Body of pancreas (tissue), 4 donors: ENCODE measurements around the gene CRELD2. TPM values are rescaled to one million over a fixed set of nuclear protein-coding genes. Genes with fewer than 3 reads are reported as not detected.

Experiments
- ATAC-seq: fragments of 150-250 bp; one replicate; pipeline ENCODE4 v1.9.1; 2016
- DNase-seq, 4 donors: peaks; one replicate each; pipeline ENCODE4 v3.0.0-alpha.2; 2019
- H3K27ac ChIP-seq, 4 donors: fragments of 200-600 bp; sonication (generic); 1 replicate in 3 of 4; 2 replicates in 1 of 4; pipeline versions ENCODE4 v1.5.1 to v1.6.1; 2016 to 2019; ENCODE audit warnings: mild to moderate bottlenecking in 1 of 4, mixed read lengths in 1 of 4, moderate library complexity in 1 of 4
- H3K27me3 ChIP-seq, 2 donors: fragments of 200-600 bp; sonication (generic); one replicate each; pipeline ENCODE4 v1.6.0; 2016; ENCODE audit warnings: mild to moderate bottlenecking in 1 of 2
- H3K36me3 ChIP-seq, 2 donors: fragments of 200-600 bp; sonication (generic); replicated peaks in 1 of 2; 2 replicates each; pipeline ENCODE4 v1.5.1; 2016; ENCODE audit warnings: low read depth in 2 of 2; ENCODE audit not compliant: insufficient read depth in 1 of 2
- H3K4me1 ChIP-seq: fragments of 200-600 bp; sonication (generic); one replicate; pipeline ENCODE4 v1.6.0; 2016
- H3K4me3 ChIP-seq, 2 donors: fragments of 200-600 bp; sonication (generic); 1 replicate in 1 of 2; 2 replicates in 1 of 2; pipeline ENCODE4 v1.5.1; 2016 to 2019
- H3K9me3 ChIP-seq, 3 donors: fragments of 200-600 bp; sonication (generic); 1 replicate in 2 of 3; 2 replicates in 1 of 3; pipeline ENCODE4 v1.5.1; 2016
- CTCF ChIP-seq, 7 experiments: fragments of 450-650 bp in 4 of 7; fragments of 200-600 bp in 3 of 7; sonication (generic) in 3 of 7; IDR thresholded peaks; one replicate each; pipeline ENCODE4 v1.5.1; 2016 to 2019; ENCODE audit warnings: antibody characterized with exemption in 7 of 7
- POLR2A ChIP-seq, 3 donors: fragments of 450-650 bp; IDR thresholded peaks; one replicate each; pipeline ENCODE4 v1.6.1; 2016; ENCODE audit warnings: antibody characterized with exemption in 3 of 3, mild to moderate bottlenecking in 2 of 3
- WGBS, 2 donors: methylation state at CpG; one replicate each; pipeline ENCODE4 v1.1.5; 2017; 5-methylcytosine and 5-hydroxymethylcytosine counted together
- intact Hi-C: fragments of 100-400 bp; cut with DNase I; formaldehyde crosslinking; loops from one replicate; pipeline ENCODE4 v1.15.1; 2023
- total RNA-seq, 2 donors: library from RNA; depleted of rRNA; stranded (reverse); fragments of >200 nt; gene quantifications; one replicate each; pipeline ENCODE4 v1.1.0, GENCODE V29; 2016

Gene CRELD2
- total RNA-seq, 2 donors from 2014 or later = 73.9 to 201 TPM

DNA sequence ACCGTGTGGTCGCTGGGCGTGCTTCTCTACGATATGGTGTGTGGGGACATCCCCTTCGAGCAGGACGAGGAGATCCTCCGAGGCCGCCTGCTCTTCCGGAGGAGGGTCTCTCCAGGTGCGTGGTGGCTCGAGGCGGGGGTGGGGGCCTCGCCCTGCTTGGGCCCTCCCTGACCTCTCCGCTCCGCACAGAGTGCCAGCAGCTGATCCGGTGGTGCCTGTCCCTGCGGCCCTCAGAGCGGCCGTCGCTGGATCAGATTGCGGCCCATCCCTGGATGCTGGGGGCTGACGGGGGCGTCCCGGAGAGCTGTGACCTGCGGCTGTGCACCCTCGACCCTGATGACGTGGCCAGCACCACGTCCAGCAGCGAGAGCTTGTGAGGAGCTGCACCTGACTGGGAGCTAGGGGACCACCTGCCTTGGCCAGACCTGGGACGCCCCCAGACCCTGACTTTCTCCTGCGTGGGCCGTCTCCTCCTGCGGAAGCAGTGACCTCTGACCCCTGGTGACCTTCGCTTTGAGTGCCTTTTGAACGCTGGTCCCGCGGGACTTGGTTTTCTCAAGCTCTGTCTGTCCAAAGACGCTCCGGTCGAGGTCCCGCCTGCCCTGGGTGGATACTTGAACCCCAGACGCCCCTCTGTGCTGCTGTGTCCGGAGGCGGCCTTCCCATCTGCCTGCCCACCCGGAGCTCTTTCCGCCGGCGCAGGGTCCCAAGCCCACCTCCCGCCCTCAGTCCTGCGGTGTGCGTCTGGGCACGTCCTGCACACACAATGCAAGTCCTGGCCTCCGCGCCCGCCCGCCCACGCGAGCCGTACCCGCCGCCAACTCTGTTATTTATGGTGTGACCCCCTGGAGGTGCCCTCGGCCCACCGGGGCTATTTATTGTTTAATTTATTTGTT lies 44.6 kb downstream of the CRELD2 start:
- DNase-seq = peak; percentile 25 to 42 (median 30)
- ATAC-seq = no peak
- 69 to 89% methylated on average over 21 to 50 of the region's 63 CpGs for WGBS, 2 donors
- H3K4me3 ChIP-seq = peak overlapping the region in 1 of 2 donors; percentile 79
- no peaks in the 10 kb centered on the region for H3K27me3 ChIP-seq
- H3K27ac ChIP-seq = peak overlapping the region; percentile 94 to 98 (median 96)
- peaks cover 71% of the 10 kb centered on the region for H3K4me1 ChIP-seq
- no peaks in the 10 kb centered on the region for H3K9me3 ChIP-seq
- TF ChIP-seq CTCF (IDR thresholded peaks at IDR 0.05) (no peak), POLR2A (IDR thresholded peaks at IDR 0.05) (peak in 1 of 3 donors; percentile 43)
- intact Hi-C loops = no loop called here
- peaks cover 8 to 10% of the 10 kb centered on the region in 2 donors for H3K36me3 ChIP-seq

GRCh38 chr22:49963647-49964026 lies 45.2 kb downstream of the CRELD2 start:
- H3K4me3 ChIP-seq = peak overlapping the region in 1 of 2 donors; percentile 79
- no peak for ATAC-seq
- peak; percentile 25 to 49 (median 28) for DNase-seq
- H3K9me3 ChIP-seq = no peaks in the 10 kb centered on the region
- H3K27me3 ChIP-seq = no peaks in the 10 kb centered on the region
- WGBS, 2 donors = 55 to 60% methylated on average over 6 of the region's 6 CpGs
- H3K36me3 ChIP-seq = peaks cover 8 to 10% of the 10 kb centered on the region in 2 donors
- intact Hi-C loops = no loop called here
- peaks cover 78% of the 10 kb centered on the region for H3K4me1 ChIP-seq
- peak overlapping the region in 3 of 4 donors; percentile 94 to 96 (median 96) for H3K27ac ChIP-seq
- TF ChIP-seq POLR2A (IDR thresholded peaks at IDR 0.05) (no peak), CTCF (IDR thresholded peaks at IDR 0.05) (no peak)

DNA sequence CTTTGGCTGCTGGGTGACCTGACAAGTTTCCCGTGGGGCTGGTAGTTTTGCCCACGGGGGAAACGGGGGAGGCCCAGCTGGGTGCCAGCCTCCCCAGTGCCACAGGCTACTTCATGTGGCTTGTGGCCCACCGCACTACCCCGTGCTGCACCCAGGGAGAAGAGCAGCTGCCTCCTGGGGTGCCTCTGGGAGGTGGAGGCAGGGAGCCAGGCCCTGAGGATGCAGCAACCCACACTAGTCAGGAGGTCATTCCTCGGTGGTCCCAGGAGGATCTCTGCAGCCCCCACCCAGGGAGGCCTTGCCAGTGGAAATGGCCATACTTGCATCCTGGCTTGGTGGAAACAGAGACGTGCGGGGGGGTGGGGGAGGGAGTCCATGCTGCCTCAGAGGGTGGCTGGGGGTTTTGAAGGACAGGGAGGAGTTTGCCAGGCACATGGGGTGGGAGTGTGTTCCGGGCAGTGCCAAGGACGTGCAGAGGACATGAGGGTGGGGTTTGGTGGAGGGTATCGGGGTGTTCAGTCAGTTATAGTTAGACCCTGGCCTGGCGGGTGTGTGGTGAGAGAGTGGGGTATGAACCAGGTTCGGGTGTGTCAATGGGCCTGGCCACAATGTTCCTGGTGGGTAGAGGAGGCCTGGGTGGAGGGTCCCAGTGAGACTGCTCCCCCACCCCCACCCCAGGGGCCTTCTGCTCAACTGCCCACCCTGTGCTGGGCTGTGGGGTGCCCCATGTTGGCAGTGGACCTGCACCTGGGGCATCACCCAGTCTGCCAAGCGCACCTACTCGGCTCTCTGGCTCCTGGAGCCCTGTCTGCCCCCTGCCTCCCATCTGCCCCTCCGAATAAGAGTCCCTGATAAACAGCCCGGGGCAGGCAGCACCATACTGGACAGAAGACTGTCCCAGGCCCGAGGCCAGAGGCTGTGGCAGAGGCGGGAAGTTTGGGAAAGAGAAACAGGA lies 46.0 kb downstream of the CRELD2 start:
- DNase-seq (peak in 3 of 4 donors; percentile 10 to 24 (median 24)), ATAC-seq (no peak)
- no peaks in the 10 kb centered on the region for H3K9me3 ChIP-seq
- H3K27me3 ChIP-seq = no peaks in the 10 kb centered on the region
- TF ChIP-seq CTCF (IDR thresholded peaks at IDR 0.05) = no peak
- TF ChIP-seq POLR2A (IDR thresholded peaks at IDR 0.05) = peak in 1 of 3 donors; percentile 5
- peak overlapping the region in 3 of 4 donors; percentile 94 to 96 (median 96) for H3K27ac ChIP-seq
- H3K4me1 ChIP-seq = peaks cover 75% of the 10 kb centered on the region
- H3K4me3 ChIP-seq = no peak overlapping the region
- 71 to 74% methylated on average over 16 to 19 of the region's 19 CpGs for WGBS, 2 donors
- H3K36me3 ChIP-seq = peaks cover 8 to 10% of the 10 kb centered on the region in 2 donors
- intact Hi-C loops = no loop called here

- DNase-seq = peak; percentile 15 to 32 (median 25)
- Histone ChIP-seq H3K4me1 (peaks cover 78% of the 10 kb centered on the region), H3K27ac (peak overlapping the region in 3 of 4 donors; percentile 94 to 96 (median 96)), H3K27me3 (no peaks in the 10 kb centered on the region), H3K9me3 (no peaks in the 10 kb centered on the region), H3K36me3 (peaks cover 8 to 10% of the 10 kb centered on the region in 2 donors), H3K4me3 (no peak overlapping the region)
- 76 to 82% methylated on average over 5 to 16 of the region's 22 CpGs for WGBS, 2 donors
- ATAC-seq = no peak
- intact Hi-C loops = no loop called here
- TF ChIP-seq CTCF (IDR thresholded peaks at IDR 0.05) (no peak), POLR2A (IDR thresholded peaks at IDR 0.05) (peak in 1 of 3 donors; percentile 4)
Observed at GRCh38 chr22:49965091-49966040, 46.9 kb downstream of the CRELD2 start.
